MM.1S (cell line): Measurements from ENCODE around the gene CCDC158.

ENCODE experiments used
- EZH2 ChIP-seq: fragments of 300-600 bp; sonication (generic); optimal IDR thresholded peaks from 2 replicates; pipeline ENCODE3; 2017; ENCODE audit warnings: low read depth, mild to moderate bottlenecking, antibody characterized with exemption, low read length, mixed read lengths
- EZH2phosphoT487 ChIP-seq: fragments of 300-600 bp; sonication (generic); IDR thresholded peaks from 2 replicates; pipeline ENCODE4 v1.6.1; 2018; ENCODE audit warnings: antibody characterized with exemption, low read length
- TF ChIP-seq, protein P1 (sequence below): fragments of 300-600 bp; sonication (generic); IDR thresholded peaks from 2 replicates; pipeline ENCODE4 v1.5.1; 2016; ENCODE audit warnings: antibody characterized with exemption, low read length, mixed read lengths

DNA sequence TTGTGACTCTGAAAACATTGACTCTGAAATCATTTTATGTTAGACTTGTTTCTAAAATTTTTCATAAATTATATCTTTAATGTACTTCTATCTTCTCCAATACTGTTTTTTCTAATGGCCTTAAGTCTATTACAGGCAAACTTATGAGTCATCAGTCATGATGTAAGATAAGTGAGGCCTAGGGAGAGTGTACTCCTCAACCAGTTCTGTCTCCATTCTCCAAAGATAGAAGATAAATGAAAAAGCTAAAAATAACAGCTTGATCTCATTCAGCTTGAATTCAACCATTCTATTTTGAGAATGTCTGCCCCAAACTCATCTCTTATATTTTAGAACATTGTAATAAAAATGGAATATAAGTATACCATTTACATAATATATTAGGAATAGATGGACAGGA lies 79.9 kb downstream of the CCDC158 start:
- TF ChIP-seq, protein P1, sequence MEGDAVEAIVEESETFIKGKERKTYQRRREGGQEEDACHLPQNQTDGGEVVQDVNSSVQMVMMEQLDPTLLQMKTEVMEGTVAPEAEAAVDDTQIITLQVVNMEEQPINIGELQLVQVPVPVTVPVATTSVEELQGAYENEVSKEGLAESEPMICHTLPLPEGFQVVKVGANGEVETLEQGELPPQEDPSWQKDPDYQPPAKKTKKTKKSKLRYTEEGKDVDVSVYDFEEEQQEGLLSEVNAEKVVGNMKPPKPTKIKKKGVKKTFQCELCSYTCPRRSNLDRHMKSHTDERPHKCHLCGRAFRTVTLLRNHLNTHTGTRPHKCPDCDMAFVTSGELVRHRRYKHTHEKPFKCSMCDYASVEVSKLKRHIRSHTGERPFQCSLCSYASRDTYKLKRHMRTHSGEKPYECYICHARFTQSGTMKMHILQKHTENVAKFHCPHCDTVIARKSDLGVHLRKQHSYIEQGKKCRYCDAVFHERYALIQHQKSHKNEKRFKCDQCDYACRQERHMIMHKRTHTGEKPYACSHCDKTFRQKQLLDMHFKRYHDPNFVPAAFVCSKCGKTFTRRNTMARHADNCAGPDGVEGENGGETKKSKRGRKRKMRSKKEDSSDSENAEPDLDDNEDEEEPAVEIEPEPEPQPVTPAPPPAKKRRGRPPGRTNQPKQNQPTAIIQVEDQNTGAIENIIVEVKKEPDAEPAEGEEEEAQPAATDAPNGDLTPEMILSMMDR, result no peak
- TF ChIP-seq EZH2 (no peak), EZH2phosphoT487 (no peak)
